ENCODE data around the gene SDK1. TPM values are rescaled to one million over a fixed set of nuclear protein-coding genes. Genes with fewer than 3 reads are reported as not detected.

SDK1 gene
- total and polyA plus RNA-seq, 10 of the 15 experiments (the other 5 are each of a cell fraction or from before 2014, with no cell fraction given): 0.14 to 0.33 TPM; not detected in 8

DNA sequence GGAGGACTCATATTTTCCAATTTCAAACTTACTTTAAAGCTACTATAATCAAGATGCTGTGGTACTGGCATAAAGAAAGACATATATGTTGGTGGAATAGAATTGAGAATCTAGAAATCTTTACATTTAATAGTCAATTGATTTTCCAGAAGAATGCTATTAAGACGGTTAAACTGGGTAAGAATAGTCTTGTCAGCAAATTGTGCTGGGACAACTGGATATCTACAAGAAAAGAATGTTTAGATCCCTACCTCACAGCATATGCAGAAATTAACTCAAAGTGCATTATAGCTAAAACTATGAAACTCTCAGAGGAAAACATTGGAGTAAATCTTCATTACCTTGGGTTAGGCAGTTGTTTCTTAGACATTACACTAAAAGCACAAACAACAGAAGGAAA lies 203.3 kb downstream of the SDK1 start:
- no peak for ATAC-seq
- no TSS peak for BruUV-seq (replicated peaks)
- H3K36me3 ChIP-seq (ENCODE audit: control insufficient read depth in 2 of 2, insufficient read depth in 2 of 2, low read length in 1 of 2): no peaks in the 10 kb centered on the region
- H3K27me3 ChIP-seq (replicated peaks in 1 of 2; ENCODE audit: control insufficient read depth in 2 of 2, insufficient read depth in 2 of 2, low read length in 1 of 2): no peaks in the 10 kb centered on the region
- 40% methylated on average over 1 of the region's 1 CpG for WGBS (ENCODE audit: insufficient coverage, insufficient replicate concordance, low lambda C conversion rate, missing lambda C conversion rate)
- ChIA-PET RAD21 (ENCODE audit: unreplicated experiment) (no interaction called here), CTCF (no interaction called here), POLR2A (no interaction called here), SMC1A (ENCODE audit: uncharacterized antibody, unreplicated experiment) (no interaction called here)
- no peaks in the 10 kb centered on the region for H4K20me1 ChIP-seq (ENCODE audit: control insufficient read depth, insufficient read depth)
- in situ Hi-C loops (cut with MboI): no loop called here
- H3K27ac ChIP-seq (ENCODE audit: control insufficient read depth, insufficient read depth): no peak overlapping the region
- no peak overlapping the region for H3K9ac ChIP-seq (ENCODE audit: control insufficient read depth, insufficient read depth, low read length)
- no peaks in the 10 kb centered on the region for H3K79me2 ChIP-seq (ENCODE audit: control insufficient read depth, insufficient read depth, low read length)
- intact Hi-C loops (cut with micrococcal nuclease; ENCODE audit: unreplicated experiment): no loop called here
- no peaks in the 10 kb centered on the region for H3K9me3 ChIP-seq (replicated peaks; ENCODE audit: control insufficient read depth, insufficient read depth, low read length)
- H3K4me2 ChIP-seq (ENCODE audit: control insufficient read depth, insufficient read depth): no peak overlapping the region
- no peak overlapping the region for H2AFZ ChIP-seq (ENCODE audit: control insufficient read depth, low read depth, low read length)
- no peaks in the 10 kb centered on the region for H3K4me1 ChIP-seq (ENCODE audit: control insufficient read depth, insufficient read depth, low read length)
- DNase-seq (ENCODE audit: low read depth, low spot score): no peak
- H3K4me3 ChIP-seq: no peak overlapping the region
- no peak for FAIRE-seq
- TF ChIP-seq, protein P1, sequence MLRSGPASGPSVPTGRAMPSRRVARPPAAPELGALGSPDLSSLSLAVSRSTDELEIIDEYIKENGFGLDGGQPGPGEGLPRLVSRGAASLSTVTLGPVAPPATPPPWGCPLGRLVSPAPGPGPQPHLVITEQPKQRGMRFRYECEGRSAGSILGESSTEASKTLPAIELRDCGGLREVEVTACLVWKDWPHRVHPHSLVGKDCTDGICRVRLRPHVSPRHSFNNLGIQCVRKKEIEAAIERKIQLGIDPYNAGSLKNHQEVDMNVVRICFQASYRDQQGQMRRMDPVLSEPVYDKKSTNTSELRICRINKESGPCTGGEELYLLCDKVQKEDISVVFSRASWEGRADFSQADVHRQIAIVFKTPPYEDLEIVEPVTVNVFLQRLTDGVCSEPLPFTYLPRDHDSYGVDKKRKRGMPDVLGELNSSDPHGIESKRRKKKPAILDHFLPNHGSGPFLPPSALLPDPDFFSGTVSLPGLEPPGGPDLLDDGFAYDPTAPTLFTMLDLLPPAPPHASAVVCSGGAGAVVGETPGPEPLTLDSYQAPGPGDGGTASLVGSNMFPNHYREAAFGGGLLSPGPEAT (IDR thresholded peaks at IDR 0.05; ENCODE audit: low read depth): no peak
- TF ChIP-seq MEF2B (IDR thresholded peaks at IDR 0.05; ENCODE audit: partially characterized antibody, poor library complexity, severe bottlenecking) (no peak), SIX5 (IDR thresholded peaks at IDR 0.05; ENCODE audit: low read depth, low read length, severe bottlenecking) (no peak), YY1 (IDR thresholded peaks at IDR 0.05; ENCODE audit: low read depth, low read length) (no peak), SREBF2 (IDR thresholded peaks at IDR 0.05; ENCODE audit: low read length) (no peak), CREB1 (IDR thresholded peaks at IDR 0.05; ENCODE audit: low read depth) (no peak), YBX1 (IDR thresholded peaks at IDR 0.05) (no peak), PAX5 (IDR thresholded peaks at IDR 0.05; ENCODE audit: borderline replicate concordance, low read depth, low read length) (no peak), CREM (IDR thresholded peaks at IDR 0.05; ENCODE audit: low read depth) (no peak), RB1 (IDR thresholded peaks at IDR 0.05; ENCODE audit: borderline replicate concordance) (no peak), SIN3A (IDR thresholded peaks at IDR 0.05; ENCODE audit: low read depth, low read length) (no peak), SMAD5 (IDR thresholded peaks at IDR 0.05; ENCODE audit: low read depth) (no peak), SPI1 (IDR thresholded peaks at IDR 0.05; ENCODE audit: borderline replicate concordance, insufficient read depth, low read depth, low read length) (no peak)
- TF ChIP-seq, protein P2, sequence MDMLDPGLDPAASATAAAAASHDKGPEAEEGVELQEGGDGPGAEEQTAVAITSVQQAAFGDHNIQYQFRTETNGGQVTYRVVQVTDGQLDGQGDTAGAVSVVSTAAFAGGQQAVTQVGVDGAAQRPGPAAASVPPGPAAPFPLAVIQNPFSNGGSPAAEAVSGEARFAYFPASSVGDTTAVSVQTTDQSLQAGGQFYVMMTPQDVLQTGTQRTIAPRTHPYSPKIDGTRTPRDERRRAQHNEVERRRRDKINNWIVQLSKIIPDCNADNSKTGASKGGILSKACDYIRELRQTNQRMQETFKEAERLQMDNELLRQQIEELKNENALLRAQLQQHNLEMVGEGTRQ (IDR thresholded peaks at IDR 0.05; ENCODE audit: borderline replicate concordance, low read depth, low read length): no peak
- TF ChIP-seq, protein P3, sequence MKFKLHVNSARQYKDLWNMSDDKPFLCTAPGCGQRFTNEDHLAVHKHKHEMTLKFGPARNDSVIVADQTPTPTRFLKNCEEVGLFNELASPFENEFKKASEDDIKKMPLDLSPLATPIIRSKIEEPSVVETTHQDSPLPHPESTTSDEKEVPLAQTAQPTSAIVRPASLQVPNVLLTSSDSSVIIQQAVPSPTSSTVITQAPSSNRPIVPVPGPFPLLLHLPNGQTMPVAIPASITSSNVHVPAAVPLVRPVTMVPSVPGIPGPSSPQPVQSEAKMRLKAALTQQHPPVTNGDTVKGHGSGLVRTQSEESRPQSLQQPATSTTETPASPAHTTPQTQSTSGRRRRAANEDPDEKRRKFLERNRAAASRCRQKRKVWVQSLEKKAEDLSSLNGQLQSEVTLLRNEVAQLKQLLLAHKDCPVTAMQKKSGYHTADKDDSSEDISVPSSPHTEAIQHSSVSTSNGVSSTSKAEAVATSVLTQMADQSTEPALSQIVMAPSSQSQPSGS (IDR thresholded peaks at IDR 0.05; ENCODE audit: low read length): no peak
- TF ChIP-seq, protein P4, sequence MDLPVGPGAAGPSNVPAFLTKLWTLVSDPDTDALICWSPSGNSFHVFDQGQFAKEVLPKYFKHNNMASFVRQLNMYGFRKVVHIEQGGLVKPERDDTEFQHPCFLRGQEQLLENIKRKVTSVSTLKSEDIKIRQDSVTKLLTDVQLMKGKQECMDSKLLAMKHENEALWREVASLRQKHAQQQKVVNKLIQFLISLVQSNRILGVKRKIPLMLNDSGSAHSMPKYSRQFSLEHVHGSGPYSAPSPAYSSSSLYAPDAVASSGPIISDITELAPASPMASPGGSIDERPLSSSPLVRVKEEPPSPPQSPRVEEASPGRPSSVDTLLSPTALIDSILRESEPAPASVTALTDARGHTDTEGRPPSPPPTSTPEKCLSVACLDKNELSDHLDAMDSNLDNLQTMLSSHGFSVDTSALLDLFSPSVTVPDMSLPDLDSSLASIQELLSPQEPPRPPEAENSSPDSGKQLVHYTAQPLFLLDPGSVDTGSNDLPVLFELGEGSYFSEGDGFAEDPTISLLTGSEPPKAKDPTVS (IDR thresholded peaks at IDR 0.05; ENCODE audit: low read depth, low read length): no peak
- TF ChIP-seq, protein P5, sequence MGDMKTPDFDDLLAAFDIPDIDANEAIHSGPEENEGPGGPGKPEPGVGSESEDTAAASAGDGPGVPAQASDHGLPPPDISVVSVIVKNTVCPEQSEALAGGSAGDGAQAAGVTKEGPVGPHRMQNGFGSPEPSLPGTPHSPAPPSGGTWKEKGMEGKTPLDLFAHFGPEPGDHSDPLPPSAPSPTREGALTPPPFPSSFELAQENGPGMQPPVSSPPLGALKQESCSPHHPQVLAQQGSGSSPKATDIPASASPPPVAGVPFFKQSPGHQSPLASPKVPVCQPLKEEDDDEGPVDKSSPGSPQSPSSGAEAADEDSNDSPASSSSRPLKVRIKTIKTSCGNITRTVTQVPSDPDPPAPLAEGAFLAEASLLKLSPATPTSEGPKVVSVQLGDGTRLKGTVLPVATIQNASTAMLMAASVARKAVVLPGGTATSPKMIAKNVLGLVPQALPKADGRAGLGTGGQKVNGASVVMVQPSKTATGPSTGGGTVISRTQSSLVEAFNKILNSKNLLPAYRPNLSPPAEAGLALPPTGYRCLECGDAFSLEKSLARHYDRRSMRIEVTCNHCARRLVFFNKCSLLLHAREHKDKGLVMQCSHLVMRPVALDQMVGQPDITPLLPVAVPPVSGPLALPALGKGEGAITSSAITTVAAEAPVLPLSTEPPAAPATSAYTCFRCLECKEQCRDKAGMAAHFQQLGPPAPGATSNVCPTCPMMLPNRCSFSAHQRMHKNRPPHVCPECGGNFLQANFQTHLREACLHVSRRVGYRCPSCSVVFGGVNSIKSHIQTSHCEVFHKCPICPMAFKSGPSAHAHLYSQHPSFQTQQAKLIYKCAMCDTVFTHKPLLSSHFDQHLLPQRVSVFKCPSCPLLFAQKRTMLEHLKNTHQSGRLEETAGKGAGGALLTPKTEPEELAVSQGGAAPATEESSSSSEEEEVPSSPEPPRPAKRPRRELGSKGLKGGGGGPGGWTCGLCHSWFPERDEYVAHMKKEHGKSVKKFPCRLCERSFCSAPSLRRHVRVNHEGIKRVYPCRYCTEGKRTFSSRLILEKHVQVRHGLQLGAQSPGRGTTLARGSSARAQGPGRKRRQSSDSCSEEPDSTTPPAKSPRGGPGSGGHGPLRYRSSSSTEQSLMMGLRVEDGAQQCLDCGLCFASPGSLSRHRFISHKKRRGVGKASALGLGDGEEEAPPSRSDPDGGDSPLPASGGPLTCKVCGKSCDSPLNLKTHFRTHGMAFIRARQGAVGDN (IDR thresholded peaks at IDR 0.05): no peak

All from GM12878 (cell line).